T-helper 17 cell (primary cell): ENCODE results near the gene HOXC11. TPM values are rescaled to one million over a fixed set of nuclear protein-coding genes. Genes with fewer than 3 reads are reported as not detected.

Source experiments
- ATAC-seq: fragments of 150-1000 bp; cut with Tn5 transposase; 2 replicates; pipeline ENCODE4 v1.10.0; 2021; ENCODE audit warnings: mild to moderate bottlenecking, moderate library complexity
- DNase-seq, 3 donors: peaks; one replicate each; pipeline versions ENCODE4 v3.0.0 to v3.0.0-alpha.2; 2020 to 2021
- H3K9me3 ChIP-seq: one replicate; pipeline ENCODE4 v1.7.0; 2013; ENCODE audit warnings: low read length, mild to moderate bottlenecking; ENCODE audit not compliant: control insufficient read depth, poor library complexity, severe bottlenecking
- H3K27ac Mint-ChIP-seq: one replicate; pipeline ENCODE4 v1.8.0; 2022; ENCODE audit warnings: mild to moderate bottlenecking, moderate library complexity, mixed read lengths
- H3K27me3 Mint-ChIP-seq: one replicate; pipeline ENCODE4 v1.8.0; 2022; ENCODE audit warnings: mixed read lengths
- H3K36me3 Mint-ChIP-seq: one replicate; pipeline ENCODE4 v1.8.0; 2022; ENCODE audit warnings: low read depth, mixed read lengths
- H3K4me1 Mint-ChIP-seq: one replicate; pipeline ENCODE4 v1.8.0; 2022; ENCODE audit warnings: mild to moderate bottlenecking, mixed read lengths
- H3K4me3 Mint-ChIP-seq: one replicate; pipeline ENCODE4 v1.8.0; 2022; ENCODE audit warnings: mild to moderate bottlenecking, moderate library complexity, mixed read lengths
- total RNA-seq, 4 donors: library from RNA in 2 of 4; stranded (reverse) in 2 of 4; gene quantifications; one replicate each; pipeline ENCODE4 v1.2.3 and lab custom pipeline; 2022 to 2026

Gene HOXC11
- total RNA-seq, 2 donors from 2014 or later, result not detected

GRCh38 chr12:53937596-53938325 is 35.2 kb upstream of the HOXC11 start:
- no peak for ATAC-seq
- H3K36me3 Mint-ChIP-seq, result peaks cover 5% of the 10 kb centered on the region
- peaks cover 9% of the 10 kb centered on the region for H3K4me1 Mint-ChIP-seq
- H3K27ac Mint-ChIP-seq, result peak overlapping the region; percentile 65
- H3K27me3 Mint-ChIP-seq, result peaks cover 85% of the 10 kb centered on the region
- no peaks in the 10 kb centered on the region for H3K9me3 ChIP-seq
- no peak for DNase-seq
- H3K4me3 Mint-ChIP-seq, result peak overlapping the region; percentile 4

GRCh38 chr12:53938326-53939140 is 34.4 kb upstream of the HOXC11 start, which contains the start of gene HOXC13:
HOXC13 (plus strand) TSS chr12:53938831; CDS start chr12:53938907, 76 bp downstream.
- DNase-seq (no peak), ATAC-seq (no peak)

GRCh38 chr12:53939141-53940108 is 33.5 kb upstream of the HOXC11 start:
- no peaks in the 10 kb centered on the region for H3K9me3 ChIP-seq
- Mint-ChIP-seq H3K4me1 (peaks cover 9% of the 10 kb centered on the region), H3K4me3 (peak overlapping the region; percentile 33), H3K27me3 (peaks cover 85% of the 10 kb centered on the region), H3K36me3 (peaks cover 5% of the 10 kb centered on the region), H3K27ac (no peak overlapping the region)
- ATAC-seq (no peak), DNase-seq (no peak)

More at GRCh38 chr12:53938326-53939140, 34.4 kb upstream of the HOXC11 start, which contains the start of gene HOXC13:
- H3K9me3 ChIP-seq, result no peaks in the 10 kb centered on the region
- Mint-ChIP-seq H3K27ac (peak within 1 kb of the TSS; percentile 65), H3K4me3 (peak within 1 kb of the TSS; percentile 33), H3K27me3 (peaks cover 85% of the 10 kb centered on the region), H3K36me3 (peaks cover 5% of the 10 kb centered on the region), H3K4me1 (peaks cover 9% of the 10 kb centered on the region)

DNA sequence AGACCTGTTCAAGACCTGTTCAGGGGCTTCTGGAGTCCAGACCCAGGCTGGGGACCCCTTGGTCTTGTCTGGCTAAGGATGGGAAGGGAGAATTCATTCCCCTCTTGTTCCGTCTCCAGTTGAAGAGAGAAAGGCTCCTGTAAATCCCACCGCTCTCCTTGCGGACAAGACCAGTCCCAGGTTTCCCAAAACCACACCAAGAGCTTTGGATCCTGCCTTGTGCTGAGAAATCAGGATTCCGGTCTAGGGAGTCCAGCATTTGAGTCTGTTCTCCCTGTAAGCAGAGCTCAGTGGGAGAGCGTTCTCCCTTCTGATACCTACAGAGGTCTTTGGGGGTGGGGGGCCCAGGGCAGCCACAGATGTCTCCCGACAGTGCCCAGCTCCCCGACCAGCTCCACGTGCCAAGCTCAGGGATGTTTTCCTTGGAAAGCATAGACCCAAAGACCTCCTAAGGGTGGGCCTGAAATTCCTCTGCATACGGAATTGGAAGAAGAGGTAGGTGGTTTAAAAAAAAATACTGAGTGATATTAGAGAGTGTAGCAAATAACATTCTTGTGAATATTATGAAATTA is 32.4 kb upstream of the HOXC11 start:
- Mint-ChIP-seq H3K36me3 (peaks cover 3% of the 10 kb centered on the region), H3K27me3 (peaks cover 85% of the 10 kb centered on the region), H3K4me1 (peaks cover 11% of the 10 kb centered on the region), H3K27ac (no peak overlapping the region), H3K4me3 (no peak overlapping the region)
- DNase-seq, result no peak
- no peak for ATAC-seq
- no peaks in the 10 kb centered on the region for H3K9me3 ChIP-seq

DNA sequence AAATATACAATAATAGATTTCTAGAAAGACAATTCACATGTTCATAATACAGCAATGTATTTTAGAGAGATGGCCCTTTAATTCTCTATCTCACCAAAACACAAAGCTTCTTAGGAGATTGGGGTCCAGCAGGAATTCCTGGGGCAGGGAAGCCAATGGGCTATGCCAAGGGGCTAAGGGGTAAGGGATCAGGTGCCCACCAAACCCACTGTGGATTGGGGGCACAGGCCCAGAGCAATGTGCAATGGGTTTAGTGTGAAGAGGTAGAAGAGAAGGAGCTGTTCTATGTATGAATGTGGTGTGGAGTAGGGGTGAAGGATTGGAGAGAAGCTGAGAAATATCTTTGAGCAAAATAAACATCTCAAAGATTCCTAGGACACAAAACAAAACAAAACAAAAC is 31.7 kb upstream of the HOXC11 start:
- Mint-ChIP-seq H3K27ac (no peak overlapping the region), H3K36me3 (peaks cover 3% of the 10 kb centered on the region), H3K27me3 (peaks cover 85% of the 10 kb centered on the region), H3K4me3 (no peak overlapping the region), H3K4me1 (peaks cover 9% of the 10 kb centered on the region)
- DNase-seq (no peak), ATAC-seq (no peak)
- H3K9me3 ChIP-seq, result no peaks in the 10 kb centered on the region

DNA sequence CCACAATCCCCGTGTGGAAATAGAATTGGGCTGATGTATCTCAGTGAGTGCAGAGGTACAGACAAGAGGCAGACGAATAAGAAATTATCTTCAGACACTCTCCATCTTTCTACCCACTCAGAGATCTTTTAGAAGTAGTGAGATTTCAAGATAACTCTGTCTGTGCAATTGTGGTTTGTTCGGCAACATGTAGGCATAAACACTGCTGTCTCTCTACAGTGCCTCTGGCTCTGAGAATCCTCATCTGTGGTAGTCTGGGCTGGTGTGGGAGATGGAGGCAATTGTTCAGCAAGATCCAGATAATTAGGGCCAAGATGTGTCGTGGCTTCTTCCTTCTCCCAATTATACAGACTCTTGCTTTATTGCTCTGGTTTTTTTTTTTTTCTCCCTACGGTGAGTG is 31.2 kb upstream of the HOXC11 start:
- H3K36me3 Mint-ChIP-seq, result peaks cover 3% of the 10 kb centered on the region
- no peak overlapping the region for H3K4me3 Mint-ChIP-seq
- ATAC-seq (peak; percentile 40), DNase-seq (no peak)
- H3K27me3 Mint-ChIP-seq, result peaks cover 85% of the 10 kb centered on the region
- H3K4me1 Mint-ChIP-seq, result peaks cover 9% of the 10 kb centered on the region
- no peak overlapping the region for H3K27ac Mint-ChIP-seq
- no peaks in the 10 kb centered on the region for H3K9me3 ChIP-seq

DNA sequence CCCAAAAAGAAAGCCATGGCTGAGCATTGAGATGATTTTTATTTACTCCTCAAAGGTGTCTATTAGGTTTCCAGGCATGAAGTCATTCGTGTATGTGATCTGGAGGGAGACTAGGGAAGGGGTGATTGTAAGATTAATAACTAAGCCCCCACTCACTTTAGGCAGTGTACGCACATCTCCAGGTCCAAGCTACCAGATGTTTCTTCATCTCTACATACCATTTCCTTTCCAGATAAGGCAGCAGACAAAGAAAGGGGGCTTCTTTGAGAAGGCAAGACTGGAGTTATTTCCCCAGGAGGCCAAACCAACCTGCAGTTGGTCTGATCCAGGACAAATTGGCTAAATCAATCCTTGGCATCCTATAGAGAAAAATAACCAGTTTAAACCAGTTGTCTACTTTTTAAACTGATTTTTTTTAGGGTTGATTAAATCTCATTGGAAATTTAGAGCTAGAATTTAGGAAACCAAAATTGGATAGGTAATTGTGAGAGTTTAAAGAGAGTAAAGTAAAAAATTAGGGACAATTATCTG is 30.4 kb upstream of the HOXC11 start:
- H3K36me3 Mint-ChIP-seq, result no peaks in the 10 kb centered on the region
- no peak overlapping the region for H3K4me3 Mint-ChIP-seq
- H3K4me1 Mint-ChIP-seq, result peaks cover 9% of the 10 kb centered on the region
- H3K27me3 Mint-ChIP-seq, result peaks cover 83% of the 10 kb centered on the region
- ATAC-seq, result no peak
- DNase-seq, result no peak
- no peak overlapping the region for H3K27ac Mint-ChIP-seq
- H3K9me3 ChIP-seq, result no peaks in the 10 kb centered on the region

- Mint-ChIP-seq H3K4me1 (peaks cover 7% of the 10 kb centered on the region), H3K36me3 (no peaks in the 10 kb centered on the region), H3K4me3 (no peak overlapping the region)
Measured at GRCh38 chr12:53944209-53944608, 28.7 kb upstream of the HOXC11 start.

DNA sequence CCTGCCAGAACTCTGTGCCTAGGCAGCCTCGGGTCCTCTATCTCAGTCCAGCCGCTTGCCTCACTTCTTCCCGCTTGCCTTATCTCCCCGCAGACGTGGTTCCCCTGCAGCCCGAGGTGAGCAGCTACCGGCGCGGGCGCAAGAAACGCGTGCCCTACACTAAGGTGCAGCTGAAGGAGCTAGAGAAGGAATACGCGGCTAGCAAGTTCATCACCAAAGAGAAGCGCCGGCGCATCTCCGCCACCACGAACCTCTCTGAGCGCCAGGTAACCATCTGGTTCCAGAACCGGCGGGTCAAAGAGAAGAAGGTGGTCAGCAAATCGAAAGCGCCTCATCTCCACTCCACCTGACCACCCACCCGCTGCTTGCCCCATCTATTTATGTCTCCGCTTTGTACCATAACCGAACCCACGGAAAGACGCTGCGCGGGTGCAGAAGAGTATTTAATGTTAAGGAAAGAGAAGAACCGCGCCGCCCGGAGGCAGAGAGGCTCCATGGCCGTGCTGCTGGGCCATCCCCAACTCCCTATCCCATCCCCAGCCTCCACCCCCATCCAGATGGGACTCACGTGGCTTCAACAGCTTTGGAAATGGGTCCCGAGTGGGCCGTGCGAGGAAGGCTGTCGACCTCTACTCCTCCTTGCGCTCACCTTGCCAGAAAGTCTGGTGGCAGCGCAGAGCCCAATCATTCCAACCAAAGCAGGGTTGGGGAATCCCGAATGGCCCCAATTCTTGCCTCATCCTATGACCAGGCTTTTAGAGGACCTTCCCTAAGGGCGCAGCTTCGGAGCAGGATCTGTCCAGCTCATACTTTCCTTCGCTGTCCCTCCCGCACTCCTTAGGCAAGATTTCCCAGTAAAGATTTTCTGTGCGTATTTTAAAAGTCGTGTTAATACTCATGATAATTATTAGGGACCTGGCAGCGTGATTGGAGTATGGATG is 27.7 kb upstream of the HOXC11 start:
- DNase-seq (no peak), ATAC-seq (no peak)
- Mint-ChIP-seq H3K36me3 (no peaks in the 10 kb centered on the region), H3K4me3 (peak overlapping the region; percentile 25), H3K27me3 (peaks cover 96% of the 10 kb centered on the region), H3K27ac (peak overlapping the region; percentile 71), H3K4me1 (peaks cover 7% of the 10 kb centered on the region)
- H3K9me3 ChIP-seq, result no peaks in the 10 kb centered on the region

More at GRCh38 chr12:53944209-53944608, 28.7 kb upstream of the HOXC11 start:
- H3K9me3 ChIP-seq, result no peaks in the 10 kb centered on the region
- peak overlapping the region; percentile 71 for H3K27ac Mint-ChIP-seq
- DNase-seq (no peak), ATAC-seq (no peak)
- H3K27me3 Mint-ChIP-seq, result peaks cover 93% of the 10 kb centered on the region

DNA sequence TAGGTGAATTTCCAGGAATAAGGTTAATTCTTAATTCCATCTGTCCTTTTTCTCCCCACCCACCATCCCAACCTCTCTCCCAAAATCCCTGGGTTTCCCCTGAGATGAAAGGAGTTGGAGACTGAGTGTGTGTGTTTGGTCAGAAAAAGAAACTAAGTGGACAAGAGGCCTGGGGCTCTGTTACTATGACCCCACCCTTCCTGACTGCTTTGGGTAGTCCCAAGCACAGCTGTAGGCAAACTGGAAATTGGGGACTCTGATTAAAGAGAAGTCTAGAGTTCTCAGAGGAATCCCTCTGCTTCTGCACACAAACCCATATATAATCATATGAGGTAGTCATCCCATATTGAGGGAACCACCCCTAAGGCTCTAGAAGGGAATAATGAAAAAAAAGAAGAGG is 25.2 kb upstream of the HOXC11 start:
- Mint-ChIP-seq H3K27me3 (peaks cover 96% of the 10 kb centered on the region), H3K36me3 (no peaks in the 10 kb centered on the region), H3K4me1 (peaks cover 18% of the 10 kb centered on the region), H3K4me3 (peak overlapping the region; percentile 31), H3K27ac (no peak overlapping the region)
- ATAC-seq (no peak), DNase-seq (no peak)
- no peaks in the 10 kb centered on the region for H3K9me3 ChIP-seq

GRCh38 chr12:53948650-53949593 is 24.0 kb upstream of the HOXC11 start:
- no peak for DNase-seq
- no peaks in the 10 kb centered on the region for H3K9me3 ChIP-seq
- H3K27me3 Mint-ChIP-seq, result peaks cover 94% of the 10 kb centered on the region
- H3K4me3 Mint-ChIP-seq, result peak overlapping the region; percentile 31
- H3K36me3 Mint-ChIP-seq, result no peaks in the 10 kb centered on the region
- H3K4me1 Mint-ChIP-seq, result peaks cover 22% of the 10 kb centered on the region
- no peak for ATAC-seq
- H3K27ac Mint-ChIP-seq, result no peak overlapping the region
